GM18508 (cell line): ENCODE measurements around the gene THBS1.

Source experiments
- ATAC-seq: cut with Tn5 transposase; IDR thresholded peaks from one replicate; pipeline ENCODE4 v1.9.1; 2021; ENCODE audit warnings: moderate number of reproducible peaks; ENCODE audit not compliant: insufficient read depth, unreplicated experiment

THBS1 gene

DNA sequence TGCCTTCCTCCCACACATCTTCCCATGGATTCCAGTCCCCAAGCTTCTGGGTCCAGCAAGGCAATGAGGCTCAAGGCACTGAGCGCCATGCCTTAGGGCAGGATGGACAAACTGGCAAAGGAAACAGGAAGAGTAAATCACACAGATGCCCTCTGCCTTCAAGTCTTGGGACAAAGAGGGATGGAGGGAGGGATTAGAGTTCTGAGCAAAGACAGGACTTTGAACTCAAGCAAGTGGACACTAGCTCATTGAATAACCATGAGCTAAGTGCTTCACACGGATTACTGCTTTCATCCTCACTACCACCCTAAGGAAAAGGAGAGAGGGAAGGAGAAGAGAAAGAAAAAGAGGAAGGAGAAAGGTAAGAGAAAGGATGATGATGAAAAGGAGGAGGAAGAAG, 7.6 kb upstream of the THBS1 start:
- ATAC-seq: no peak

DNA sequence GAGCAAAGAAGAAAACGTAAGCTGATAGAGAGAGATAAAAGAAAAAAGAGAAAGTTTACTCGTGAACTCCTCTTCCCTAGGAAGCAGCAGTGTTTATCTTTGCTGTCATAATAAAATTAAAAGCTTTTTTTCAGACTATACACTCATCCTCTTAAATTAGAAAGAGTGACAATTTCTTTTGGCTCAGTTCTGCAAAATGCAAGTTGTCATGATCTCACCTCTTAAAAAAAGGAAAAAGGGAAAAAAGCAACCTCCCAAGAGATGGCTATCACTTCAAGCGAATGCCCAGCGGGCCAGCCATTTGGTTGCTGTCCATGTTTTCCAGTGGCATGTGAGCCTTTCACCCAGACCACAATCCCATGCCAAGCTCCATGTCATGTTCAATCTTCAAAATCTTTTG, 7.0 kb upstream of the THBS1 start:
- no peak for ATAC-seq

DNA sequence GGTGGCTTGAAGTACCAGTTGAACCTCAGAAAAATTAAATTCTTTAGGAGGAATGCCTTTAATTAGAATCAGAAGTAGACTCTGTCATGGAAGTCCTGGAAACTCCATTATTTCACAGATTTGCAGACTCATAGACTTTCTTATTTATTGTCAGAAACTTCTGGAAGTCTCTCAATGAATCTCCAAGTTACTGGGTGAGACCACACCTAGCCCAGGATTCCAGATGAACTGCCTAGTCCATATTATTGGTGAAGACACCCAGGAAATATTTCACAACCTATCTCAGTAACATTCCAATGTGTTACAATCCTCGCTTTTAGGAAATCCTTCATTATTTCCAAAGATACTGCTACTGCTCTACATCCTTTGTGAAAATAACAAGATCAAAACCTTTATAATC, 6.5 kb upstream of the THBS1 start:
- no peak for ATAC-seq

DNA sequence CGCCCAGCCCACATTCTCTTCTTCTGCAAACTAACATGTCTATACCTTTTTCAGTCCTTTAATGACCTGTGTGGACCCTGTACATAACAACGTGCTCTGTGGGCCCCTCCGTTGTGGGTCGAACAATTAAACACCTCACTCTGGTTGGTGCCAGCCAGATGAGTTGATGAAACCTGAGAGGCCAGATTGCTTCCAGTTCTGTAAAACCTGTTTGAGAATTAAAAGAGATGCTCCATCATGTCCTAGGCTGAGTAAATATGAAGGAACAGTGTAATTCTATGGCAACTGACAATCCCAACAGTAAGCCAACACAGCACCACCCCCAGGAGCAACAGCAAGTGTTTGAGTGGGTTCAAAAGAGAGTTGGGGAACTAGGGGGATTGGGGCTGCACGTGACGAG, 5.7 kb upstream of the THBS1 start:
- no peak for ATAC-seq

DNA sequence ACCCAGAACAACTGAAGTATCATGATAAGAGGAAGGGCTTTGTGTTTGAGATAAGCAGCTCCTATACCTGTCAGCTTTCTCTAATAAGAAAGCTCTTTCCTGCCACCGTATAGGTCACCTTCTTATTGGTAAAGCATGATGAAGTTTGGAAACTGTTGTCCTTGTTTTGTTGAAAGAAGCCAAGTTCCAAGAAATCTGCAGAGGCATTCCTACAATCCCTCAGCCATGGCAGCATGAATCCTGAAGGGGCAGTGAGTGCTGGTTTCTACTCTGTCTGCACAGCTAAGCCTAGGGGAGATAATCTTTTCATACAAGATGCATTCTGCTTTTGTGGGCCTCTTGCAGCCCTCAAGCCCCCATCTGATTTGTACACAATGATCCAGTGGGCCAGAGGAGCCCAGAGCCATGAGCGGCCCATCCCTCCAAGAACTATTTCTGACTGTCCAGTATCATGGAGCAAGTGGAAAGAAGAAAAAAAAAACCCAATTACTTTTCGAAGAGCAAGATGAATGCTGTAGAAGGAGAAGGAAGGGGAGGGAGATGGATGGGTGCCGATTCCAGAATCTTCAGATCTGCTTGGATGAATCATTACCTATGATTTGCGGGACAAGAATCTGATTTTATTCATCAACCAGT, 1.9 kb upstream of the THBS1 start:
- ATAC-seq: no peak

DNA sequence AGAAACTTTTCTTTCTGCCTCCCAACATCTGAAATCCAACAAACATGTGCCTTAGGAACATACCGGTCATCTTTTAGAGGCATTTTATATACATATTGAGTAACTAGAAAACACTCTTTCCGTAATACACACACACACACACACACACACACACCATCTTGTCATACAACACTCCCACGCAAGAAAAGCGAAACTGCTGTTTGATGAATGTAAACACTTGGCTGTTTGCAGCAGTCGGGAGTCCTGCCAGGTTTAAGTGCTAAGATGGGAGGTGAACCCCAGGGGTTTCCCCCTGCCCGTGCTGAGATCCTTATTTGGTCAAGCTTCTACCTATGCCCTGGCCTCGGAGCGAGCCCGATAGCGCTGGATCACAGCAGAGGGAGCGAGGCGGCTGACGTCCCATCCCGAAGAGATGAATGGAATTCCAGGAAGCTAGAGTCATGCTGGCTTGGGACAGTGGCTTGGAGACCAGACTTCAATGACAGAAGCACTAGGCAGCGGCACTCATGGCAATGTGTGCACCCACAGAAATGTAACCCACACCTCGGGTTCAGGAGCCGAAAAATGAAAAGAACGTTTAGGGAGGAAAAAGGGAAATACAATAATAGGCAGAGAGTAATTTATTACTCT, 1.3 kb upstream of the THBS1 start:
- no peak for ATAC-seq

DNA sequence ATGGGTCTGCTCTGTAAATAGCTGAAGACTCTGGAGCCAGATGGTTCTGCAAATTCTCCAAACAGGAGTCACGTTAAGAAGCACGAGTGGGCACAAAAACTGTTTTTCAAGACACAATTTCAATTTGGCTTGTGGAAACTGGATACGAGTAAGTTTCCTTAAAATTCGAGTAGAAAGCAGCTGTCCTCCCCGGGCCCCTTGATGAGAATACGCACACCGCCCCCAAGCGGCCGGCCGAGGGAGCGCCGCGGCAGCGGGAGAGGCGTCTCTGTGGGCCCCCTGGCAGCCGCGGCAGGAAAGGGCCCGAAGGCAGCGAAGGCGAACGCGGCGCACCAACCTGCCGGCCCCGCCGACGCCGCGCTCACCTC, 778 bp upstream of the THBS1 start:
- ATAC-seq: peak; percentile 61

DNA sequence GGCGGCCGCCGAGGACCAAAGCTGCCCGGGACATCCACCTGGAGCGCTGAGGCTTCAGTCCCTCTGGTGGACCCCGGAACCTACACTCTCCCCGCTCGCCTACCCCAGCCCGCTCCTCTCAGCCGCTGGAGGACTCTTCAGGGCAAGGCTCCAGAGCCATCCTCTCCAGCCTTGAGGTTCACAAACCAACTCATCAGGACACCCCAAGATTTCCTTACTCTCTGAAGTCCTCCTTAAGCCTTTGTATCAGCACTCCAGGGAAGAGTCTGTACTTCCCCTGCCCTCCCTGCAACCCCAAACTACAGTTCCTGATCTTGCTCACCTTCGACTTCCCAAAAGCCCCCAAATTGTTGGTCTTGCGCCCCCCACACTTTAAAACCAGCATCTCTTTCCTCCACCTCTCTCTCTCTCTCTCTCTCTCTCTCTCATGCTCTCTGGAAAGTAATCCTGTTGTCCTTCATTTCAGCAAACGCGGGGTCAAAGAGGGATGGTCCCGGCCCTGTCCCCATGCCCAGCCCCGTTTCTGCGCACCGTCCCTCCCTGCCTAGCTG, 438 bp downstream of the THBS1 start:
- ATAC-seq: no peak

DNA sequence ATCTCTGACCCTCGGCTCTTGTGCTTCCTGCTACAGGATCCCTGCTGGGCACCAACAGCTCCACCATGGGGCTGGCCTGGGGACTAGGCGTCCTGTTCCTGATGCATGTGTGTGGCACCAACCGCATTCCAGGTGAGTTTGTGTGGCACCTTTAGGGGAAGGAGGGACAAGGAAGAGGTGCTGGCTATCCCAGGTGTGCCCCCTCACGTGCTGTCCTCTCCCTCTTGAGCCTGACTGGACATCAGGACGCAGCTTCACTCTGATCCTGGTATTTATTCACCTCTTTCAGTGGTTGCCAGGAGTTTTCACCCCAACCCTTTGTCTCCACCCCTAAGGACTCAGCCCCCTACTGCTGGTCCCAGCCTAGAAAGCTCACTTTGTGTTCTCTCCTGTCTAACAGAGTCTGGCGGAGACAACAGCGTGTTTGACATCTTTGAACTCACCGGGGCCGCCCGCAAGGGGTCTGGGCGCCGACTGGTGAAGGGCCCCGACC, 960 bp downstream of the THBS1 start:
- no peak for ATAC-seq

DNA sequence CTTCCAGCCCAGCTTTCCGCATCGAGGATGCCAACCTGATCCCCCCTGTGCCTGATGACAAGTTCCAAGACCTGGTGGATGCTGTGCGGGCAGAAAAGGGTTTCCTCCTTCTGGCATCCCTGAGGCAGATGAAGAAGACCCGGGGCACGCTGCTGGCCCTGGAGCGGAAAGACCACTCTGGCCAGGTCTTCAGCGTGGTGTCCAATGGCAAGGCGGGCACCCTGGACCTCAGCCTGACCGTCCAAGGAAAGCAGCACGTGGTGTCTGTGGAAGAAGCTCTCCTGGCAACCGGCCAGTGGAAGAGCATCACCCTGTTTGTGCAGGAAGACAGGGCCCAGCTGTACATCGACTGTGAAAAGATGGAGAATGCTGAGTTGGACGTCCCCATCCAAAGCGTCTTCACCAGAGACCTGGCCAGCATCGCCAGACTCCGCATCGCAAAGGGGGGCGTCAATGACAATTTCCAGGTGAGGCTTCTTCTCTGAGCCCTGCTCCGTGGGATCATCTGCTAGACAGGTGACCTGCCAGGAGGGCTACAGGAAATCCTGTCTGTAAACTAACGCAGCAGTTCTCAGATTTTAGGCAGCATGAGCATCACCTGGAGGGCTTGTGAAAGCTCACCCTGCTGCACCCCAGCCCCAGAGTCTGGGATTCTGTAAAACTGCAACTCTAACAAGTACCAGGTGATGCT, 1.6 kb downstream of the THBS1 start:
- ATAC-seq: no peak

DNA sequence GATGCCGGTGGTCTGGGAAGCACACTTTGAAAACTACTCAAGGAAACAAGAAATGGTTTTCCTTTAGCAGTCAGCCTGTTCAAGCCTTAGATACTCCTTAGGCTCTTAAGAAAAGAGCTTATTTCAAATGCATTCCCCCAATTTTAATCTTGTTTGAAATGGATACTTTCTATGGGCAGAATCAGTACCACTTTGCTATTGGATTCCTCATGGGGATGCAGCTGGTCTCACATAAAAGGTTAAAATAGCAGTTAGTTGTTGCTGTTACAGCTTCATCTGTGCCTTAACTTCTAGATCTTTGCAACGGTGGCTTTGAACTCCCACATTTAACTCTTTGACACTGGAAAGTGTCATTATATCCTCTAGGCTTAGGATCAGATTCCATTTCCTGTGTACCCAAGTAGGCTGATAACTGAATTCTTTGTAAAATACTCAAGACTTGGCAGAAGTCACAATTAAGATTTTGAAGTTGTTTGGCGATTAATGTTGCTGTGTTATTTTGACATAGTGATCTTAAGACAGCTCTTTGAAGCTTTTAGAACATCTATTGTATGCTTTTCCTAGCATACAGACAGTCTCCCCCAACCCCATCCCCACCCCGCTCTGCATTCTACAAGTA, 2.2 kb downstream of the THBS1 start:
- ATAC-seq: no peak

DNA sequence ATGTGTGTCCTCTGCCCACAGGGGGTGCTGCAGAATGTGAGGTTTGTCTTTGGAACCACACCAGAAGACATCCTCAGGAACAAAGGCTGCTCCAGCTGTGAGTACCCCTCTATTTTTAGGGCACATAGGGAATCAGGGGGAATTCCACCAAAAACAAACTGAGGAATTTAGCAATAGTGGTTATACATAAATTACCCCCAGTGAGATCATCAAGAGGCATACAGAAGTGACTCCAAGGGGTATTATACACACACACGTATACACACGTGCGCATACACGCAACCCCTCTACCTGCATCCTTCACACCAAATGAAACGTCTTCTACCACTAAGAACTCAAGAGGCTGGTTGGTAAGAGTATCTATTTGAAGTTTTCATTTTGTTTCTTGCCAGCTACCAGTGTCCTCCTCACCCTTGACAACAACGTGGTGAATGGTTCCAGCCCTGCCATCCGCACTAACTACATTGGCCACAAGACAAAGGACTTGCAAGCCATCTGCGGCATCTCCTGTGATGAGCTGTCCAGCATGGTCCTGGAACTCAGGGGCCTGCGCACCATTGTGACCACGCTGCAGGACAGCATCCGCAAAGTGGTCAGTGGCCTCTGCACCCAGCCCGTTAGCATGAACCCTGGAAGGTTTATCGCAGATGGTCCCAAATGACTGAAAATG, 2.9 kb downstream of the THBS1 start:
- ATAC-seq: no peak

DNA sequence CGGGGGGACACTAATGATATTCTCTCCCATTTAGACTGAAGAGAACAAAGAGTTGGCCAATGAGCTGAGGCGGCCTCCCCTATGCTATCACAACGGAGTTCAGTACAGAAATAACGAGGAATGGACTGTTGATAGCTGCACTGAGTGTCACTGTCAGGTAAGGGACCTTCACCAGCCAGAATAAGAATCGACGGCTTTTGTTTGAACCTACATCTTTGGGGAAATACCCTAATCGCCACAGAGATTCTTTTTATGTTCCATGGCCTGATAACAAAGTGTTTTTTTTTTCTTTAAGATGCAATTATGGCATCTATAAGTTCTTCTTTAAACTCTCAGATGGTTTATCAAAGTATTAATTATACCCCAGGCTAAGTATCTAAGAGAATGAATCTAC, 3.4 kb downstream of the THBS1 start:
- ATAC-seq: no peak

DNA sequence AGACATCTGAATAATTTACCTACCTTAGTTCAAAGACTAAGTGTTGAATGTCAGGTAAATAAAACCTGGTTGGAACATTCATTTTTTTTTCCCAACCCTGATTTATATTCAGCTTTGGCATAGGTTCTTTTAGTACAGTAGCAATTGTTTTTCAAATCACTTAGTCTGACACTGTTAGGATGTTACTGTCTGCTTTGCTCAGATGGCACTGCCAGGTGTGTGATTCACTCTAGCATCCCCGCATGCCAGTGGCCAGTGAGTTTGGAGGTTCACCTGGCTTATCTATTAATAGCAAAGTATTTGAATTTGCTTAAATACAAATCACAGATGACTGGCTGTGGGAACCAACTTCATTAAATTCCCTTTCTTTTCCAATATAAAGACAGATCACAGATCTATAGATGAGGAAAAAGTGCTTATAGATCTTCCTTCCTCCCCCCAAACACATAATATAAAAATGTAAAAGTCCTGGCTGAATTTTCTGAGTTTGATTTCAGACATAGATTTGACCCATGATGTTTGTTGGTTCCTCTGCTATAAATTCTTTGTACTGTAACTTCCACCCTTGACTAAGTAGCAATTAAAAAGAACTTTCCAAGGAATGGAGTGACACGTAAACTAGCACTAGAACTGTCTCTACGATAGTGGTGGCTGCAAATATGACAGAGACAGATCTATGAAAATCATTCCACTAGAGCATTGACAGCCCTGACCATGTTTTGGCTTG, 3.9 kb downstream of the THBS1 start:
- no peak for ATAC-seq

DNA sequence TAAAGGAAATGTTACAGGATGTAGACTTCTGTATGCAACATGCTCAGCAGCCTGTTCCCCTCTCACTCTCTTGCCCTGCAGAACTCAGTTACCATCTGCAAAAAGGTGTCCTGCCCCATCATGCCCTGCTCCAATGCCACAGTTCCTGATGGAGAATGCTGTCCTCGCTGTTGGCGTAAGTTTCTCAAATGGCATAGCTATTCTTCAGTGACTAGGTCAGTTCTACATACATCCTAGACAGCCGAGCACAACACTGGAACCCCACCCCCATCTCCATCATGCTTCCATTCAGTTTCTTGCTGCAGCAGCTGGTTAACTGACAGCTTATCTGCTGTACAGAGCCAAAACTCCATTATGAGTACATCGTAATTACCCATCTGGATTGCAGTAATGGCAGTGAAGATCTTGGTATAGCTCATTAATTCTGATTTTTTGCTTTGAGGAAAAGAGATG, 4.5 kb downstream of the THBS1 start:
- no peak for ATAC-seq

DNA sequence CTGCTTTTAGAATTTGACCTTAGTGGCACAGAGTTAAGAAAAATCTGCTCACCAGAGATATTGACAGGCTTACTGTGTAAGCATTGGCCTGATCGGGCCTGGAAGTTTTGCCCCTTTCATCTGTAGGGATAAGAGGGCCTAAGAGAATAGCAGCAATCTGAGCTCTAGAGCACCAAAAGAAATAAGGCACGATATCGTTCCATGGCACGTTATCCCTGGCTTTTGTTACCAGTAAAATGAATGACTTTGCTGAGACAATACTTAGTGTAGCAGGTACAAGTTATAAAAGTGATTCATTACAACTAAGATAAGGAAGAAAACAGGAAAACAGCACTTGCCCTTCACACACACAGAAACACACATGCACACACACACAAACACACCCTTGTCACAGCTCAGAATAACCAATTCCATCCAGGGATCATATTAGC, 5.0 kb downstream of the THBS1 start:
- ATAC-seq: no peak

DNA sequence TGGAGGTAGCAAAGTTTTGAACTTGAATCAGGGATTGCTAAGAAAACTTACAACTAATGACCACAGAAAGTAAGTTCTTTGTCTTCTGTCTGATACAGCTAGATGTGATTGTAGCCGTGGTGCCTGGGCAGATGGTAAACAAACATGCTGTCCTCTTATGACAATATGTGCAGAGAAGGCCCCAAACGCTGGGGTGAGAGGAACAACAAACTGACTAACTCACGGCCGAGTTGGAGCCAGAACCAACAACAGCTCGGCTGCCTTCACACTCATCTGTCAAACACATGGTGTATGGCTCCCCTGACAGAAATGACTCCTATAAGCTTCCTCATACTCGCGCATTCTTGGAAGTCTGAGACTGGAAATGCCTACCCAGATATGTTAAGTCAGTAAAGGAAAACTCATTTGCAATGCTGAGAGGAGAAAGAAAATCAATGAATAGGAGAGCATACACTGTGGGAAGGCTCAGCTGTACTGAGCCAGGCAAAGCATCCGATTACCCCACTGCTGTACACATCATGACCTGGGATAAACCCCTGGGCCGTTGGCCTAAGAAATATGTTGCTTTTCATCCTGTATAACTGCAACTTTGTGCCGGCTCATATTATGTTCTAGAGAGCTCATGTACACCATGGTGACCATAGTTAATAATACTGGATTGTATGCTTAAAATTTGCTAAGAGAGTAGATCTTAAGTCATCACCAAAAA, 5.7 kb downstream of the THBS1 start:
- no peak for ATAC-seq

DNA sequence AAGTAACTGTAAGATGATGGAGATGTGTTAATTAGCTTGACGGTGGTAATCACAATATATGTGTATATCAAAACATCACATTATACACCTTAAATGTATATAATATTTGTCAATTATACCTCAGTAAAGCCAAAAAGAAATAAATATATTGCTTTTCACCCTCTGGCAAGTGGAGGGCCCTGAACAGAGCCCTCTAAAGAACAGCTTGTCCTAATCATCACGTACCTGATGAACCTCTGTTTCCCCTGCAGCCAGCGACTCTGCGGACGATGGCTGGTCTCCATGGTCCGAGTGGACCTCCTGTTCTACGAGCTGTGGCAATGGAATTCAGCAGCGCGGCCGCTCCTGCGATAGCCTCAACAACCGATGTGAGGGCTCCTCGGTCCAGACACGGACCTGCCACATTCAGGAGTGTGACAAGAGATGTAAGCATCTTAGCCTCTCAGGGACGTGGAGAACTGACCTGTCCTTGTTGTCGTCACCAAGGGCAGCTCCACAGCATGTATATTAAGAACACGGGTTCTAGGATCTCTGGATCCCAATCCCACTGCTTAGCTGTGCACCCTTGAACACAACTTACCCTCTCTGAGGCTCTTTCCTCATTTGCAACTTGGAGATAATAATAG, 6.3 kb downstream of the THBS1 start:
- no peak for ATAC-seq
